HEK293T (cell line): Measurements from ENCODE around the gene KCNG1.

ENCODE experiments used
- ARNT ChIP-seq: fragments of 450-650 bp; IDR thresholded peaks from 2 replicates; pipeline ENCODE4 v1.6.1; 2017; ENCODE audit warnings: mild to moderate bottlenecking
- BHLHE40 ChIP-seq: fragments of 450-650 bp; IDR thresholded peaks from 2 replicates; pipeline ENCODE4 v1.6.1; 2016; ENCODE audit warnings: mild to moderate bottlenecking, moderate library complexity, borderline replicate concordance
- FOXK2 ChIP-seq: fragments of 450-650 bp; IDR thresholded peaks from 2 replicates; pipeline ENCODE4 v1.6.1; 2016; ENCODE audit warnings: mild to moderate bottlenecking
- FOXM1 ChIP-seq: fragments of 450-650 bp; IDR thresholded peaks from 2 replicates; pipeline ENCODE4 v1.6.1; 2017; ENCODE audit warnings: mild to moderate bottlenecking, borderline replicate concordance
- HDGF ChIP-seq: fragments of 450-650 bp; IDR thresholded peaks from 2 replicates; pipeline ENCODE4 v1.6.1; 2017; ENCODE audit warnings: antibody characterized with exemption, borderline replicate concordance
- LEF1 ChIP-seq: fragments of 450-650 bp; IDR thresholded peaks from 2 replicates; pipeline ENCODE4 v1.6.1; 2017; ENCODE audit warnings: mild to moderate bottlenecking, borderline replicate concordance
- SP1 ChIP-seq: fragments of 450-650 bp; IDR thresholded peaks from 2 replicates; pipeline ENCODE4 v1.6.1; 2017
- SUZ12 ChIP-seq: fragments of 450-650 bp; IDR thresholded peaks from 2 replicates; pipeline ENCODE4 v1.6.1; 2016; ENCODE audit warnings: mild to moderate bottlenecking

GRCh38 chr20:51023617-51024155, 779 bp upstream of the KCNG1 start:
- no peak for TF ChIP-seq ARNT
- no peak for TF ChIP-seq HDGF
- no peak for TF ChIP-seq SUZ12
- TF ChIP-seq SP1: no peak
- TF ChIP-seq FOXK2: no peak
- TF ChIP-seq BHLHE40: no peak
- TF ChIP-seq FOXM1: no peak
- TF ChIP-seq LEF1: no peak
